Jurkat, Clone E6-1 (cell line): ENCODE results near the gene XKRX.
A peak's percentile ranks its signal among the peaks of the same experiment; 100 is the strongest.

ENCODE experiments used
- DNase-seq: peaks from one replicate; pipeline ENCODE4 v3.0.0-alpha.2; 2011; ENCODE audit warnings: low read depth, low spot score
- H3K4me3 ChIP-seq: 2 replicates; pipeline ENCODE4 v1.5.1; 2011; ENCODE audit warnings: mild to moderate bottlenecking, low read length, control low read depth, moderate library complexity

Gene XKRX

DNA sequence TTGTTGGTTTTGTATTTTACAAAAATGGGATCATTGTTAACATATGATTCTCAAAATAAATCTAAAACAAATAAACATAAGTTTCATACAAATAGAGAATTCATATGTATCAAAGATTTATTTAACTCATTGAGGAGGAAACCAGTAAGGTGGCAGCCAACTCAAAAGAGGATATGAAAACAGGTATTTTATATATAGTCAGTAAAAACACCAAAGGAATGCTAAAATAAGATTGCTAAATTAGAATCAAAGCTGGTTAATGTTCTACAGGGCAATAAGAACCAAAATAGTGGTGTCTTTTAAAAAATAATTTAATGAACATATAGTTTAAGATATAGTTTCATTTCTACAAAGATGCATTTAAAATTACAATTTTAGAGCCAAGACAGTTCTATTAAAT, 23.1 kb downstream of the XKRX start:
- H3K4me3 ChIP-seq, result no peak overlapping the region
- DNase-seq, result no peak

DNA sequence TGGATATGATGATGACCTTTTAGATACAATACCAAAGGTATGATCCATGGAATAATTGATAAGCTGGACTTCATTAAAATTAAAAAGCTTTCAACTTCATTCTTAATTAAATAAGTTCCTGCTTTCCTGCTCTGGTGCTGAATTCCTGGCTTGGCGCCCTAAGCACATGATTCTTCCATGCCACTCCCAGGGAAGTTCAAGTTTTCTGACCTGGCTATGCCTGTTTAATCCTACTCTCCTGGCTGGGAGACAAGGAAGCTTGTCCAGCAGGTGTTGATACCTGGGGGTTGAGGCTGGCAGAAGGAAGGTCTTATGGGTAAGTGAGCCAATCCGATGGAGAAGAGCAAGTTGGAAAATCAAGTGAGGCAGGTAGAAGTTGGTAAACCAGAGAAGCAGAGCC, 24.3 kb downstream of the XKRX start:
- DNase-seq, result no peak
- no peak overlapping the region for H3K4me3 ChIP-seq

DNA sequence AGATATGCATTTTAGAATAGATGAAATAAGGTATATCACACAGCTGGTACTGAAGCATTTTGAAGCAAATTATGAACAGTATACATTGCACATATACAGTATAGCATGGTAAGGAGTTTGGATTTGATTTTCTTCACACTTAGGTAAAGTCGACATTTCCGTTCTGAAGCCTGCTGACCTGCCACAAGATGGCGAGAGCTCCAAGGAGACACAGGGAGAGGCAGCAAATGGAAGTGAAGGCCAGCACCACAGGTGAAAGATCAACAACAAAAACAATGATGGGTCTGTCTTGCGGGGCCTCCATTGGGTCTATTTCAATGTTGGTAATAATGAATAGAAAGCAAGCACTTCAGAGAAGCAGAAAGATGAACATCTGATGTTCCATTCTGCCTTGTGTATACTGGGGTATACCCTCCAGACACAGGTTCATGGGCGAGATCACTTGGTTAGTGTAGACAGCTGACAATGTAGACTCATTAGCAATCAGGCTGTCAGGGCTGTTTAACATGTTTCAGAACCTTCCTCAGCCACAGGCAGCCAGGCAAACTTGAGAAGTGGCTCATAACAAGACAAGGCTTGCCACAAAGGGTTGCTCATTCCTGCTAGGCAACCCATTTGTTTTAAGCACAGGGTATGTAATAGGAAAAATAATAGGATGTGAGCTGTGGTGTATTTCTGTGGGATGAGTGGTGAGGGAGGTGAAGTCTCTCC, 33.2 kb downstream of the XKRX start:
- DNase-seq, result peak; percentile 14
- H3K4me3 ChIP-seq, result no peak overlapping the region

DNA sequence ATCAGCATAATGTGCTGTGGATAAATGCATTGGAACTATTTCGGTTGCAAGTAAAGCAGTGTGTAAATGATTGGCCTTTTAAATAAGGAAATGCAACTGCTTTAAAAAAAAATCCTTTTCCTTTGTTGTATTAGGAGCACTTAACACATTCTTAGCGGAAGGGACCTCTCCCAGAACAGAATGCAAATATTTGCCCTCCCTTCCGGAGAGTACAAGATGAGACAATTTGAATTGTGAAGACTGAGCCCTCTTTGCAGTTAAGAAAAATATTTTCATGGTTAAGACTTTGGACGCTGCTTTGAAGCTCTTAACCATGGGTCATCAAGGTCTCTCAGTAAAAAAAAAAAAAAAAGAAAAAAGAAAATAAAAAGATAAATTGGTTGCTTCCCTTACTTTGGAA, 45.1 kb downstream of the XKRX start:
- no peak overlapping the region for H3K4me3 ChIP-seq
- DNase-seq, result no peak

DNA sequence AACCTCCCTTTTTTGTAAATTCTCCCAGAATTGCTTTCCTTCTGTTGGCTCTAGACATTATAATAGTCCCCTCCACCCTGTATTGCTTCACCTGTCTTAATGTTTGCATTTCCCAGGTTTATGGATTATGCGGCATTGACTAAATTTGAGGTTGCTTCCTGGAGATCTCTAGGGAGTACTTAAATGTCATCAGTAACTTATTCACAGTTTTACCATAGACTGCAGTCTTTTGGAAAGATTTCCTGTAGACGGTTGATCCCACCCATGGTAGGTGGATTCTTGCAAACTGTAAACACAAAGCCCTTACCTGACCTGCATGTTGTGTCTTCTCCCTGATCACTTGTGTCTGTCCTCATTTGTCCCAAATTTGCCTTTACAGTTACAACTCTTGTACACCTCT, 48.3 kb downstream of the XKRX start:
- no peak overlapping the region for H3K4me3 ChIP-seq
- no peak for DNase-seq

DNA sequence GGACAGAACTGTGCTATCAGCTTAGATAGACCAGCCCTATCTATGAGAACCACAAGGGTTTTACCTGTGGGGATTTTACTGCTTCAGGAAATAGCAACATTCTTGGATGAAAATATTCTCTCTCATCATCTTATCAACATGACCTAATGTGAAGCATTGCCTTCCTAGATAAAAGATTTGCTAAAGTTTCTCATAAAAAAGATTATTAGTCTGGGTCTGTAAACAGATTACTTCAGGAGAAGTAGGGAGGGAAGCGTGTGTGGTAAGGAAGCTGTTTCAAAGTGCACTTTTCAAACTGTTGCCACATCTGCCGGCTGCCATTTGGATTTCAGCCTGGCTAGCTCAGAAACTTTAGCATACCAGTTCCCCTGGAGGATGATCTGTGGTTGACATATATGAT, 54.4 kb downstream of the XKRX start, which contains the start of gene NOX1:
TSS of gene NOX1 (minus strand) at position 35 of the 400 bp plus-strand sequence. CDS start 220 bp downstream, outside the sequence.
- no peak within 1 kb of the TSS for H3K4me3 ChIP-seq
- no peak for DNase-seq

DNA sequence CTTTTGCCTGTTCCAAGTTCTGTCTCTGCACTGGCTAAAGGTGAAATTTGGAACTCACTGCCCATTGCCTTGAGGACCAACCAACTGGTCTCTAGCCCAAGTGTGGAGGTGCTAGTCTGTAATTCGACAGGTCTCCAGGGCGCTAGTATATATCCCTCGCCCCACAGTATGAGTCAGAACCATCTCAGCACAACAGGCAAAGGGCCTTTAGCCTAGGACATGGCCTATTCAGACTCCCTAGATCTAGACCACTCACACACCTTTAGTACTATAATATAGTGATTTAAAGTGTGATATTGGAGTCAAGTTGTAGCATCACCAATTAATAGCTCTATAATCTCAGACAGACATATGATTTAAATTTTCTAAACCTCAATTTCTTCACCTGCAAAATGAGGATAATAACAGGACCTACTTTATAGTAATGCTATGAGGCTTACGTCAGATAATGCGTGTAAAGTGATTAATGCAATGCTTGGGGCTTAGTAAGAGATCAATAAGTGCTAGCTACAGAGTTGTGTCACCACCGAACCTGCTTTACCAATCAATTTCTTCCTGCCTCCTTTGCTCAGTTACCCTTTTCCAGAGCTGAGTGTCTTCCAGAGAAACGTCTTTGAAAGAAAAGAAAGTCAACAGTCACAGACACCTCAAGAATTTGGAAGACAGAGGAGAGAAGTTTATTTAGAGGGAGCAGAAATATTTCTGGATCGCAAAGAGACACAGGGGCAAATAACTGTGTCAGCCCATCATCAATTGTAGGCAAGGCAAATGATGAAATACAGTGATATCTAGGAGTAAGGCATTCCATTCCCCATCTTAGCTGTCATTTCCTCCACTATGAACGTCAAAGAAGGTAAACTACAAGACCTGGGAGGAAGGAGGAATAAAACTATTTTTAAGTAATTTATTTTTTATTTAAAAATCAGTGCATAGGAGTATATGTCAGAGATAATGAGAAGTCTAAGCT, 56.8 kb downstream of the XKRX start:
- H3K4me3 ChIP-seq, result no peak overlapping the region
- no peak for DNase-seq

DNA sequence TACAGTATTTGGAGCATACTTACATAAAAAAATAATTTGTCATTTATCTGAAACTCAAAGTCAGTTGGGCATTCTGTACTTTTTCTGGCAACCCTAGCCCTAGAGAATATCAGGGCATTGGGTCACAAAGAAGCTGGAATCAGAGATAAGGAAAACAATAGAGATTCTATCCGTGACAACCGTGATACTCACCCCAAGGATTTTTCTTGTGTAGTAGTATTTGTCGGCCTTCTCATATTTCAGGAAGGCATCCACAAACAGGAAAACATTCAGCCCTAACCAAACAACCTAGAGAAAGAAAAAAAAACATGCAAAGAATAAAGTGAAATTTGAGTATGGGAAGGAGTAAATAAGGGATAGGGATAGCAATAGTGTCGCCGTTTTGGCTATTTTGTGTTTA, 58.2 kb downstream of the XKRX start:
- H3K4me3 ChIP-seq, result no peak overlapping the region
- DNase-seq, result no peak

DNA sequence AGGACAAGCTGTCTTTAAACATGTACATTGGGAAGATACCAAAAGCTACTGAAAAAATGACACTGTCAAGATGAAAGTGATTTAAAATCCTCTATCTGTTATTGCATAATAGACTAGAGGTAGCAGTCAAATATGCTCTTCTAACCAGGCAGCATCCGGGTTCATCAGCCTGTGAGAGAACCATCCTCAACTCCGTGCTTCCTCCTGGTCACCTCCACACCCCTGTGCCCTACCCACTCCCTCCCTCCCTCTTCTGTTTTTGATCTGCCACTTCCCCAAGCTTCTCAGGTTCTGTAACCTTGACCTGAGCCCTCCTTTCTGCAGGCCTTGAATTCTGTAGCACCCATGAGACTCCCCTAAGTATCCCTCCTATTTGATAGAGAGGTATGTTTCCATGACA, 60.4 kb downstream of the XKRX start:
- no peak for DNase-seq
- H3K4me3 ChIP-seq, result no peak overlapping the region

DNA sequence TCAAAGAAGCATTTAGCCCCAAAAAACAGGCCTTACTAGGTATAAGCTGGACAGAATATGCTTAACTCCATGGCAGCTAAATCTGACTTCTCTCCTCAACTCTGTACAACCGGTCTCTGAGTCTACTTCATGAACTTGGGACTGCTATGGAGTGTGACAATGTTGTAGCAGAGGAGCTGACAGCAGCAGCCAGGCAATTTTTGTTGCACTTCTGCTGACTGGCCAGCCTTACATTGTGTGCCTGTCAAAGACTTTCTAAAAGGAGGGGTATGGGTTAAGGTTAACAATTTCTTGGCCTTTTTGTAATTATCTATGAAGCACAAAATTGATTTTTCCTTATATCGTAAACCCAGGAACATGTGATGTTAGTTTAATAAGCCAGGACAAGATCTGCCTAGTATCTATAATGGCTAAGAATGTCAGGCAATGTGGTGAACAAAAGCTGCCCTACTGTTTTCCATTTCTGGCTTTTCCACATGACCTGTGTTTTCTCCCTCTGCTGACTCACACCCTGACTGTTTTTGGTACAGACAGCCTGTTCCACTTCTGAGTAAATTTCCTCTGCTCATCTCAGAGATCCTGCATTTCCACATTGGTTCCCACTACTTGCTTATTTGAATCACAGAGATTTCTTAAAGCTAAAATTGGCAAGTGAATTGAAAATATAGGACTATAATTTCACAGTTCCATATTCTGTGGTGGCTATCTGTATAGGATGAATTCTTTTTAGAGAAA, 63.9 kb downstream of the XKRX start:
- DNase-seq, result no peak
- H3K4me3 ChIP-seq, result no peak overlapping the region
